ENCODE results near the gene SSB. TPM values are rescaled to one million over a fixed set of nuclear protein-coding genes. Genes with fewer than 3 reads are reported as not detected.
"Not testable (repeated sequence)": the region's sequence is repeated elsewhere in the genome, so short reads cannot be mapped to it uniquely, and the experiment has no call there.

The SSB gene
- total RNA-seq, 1 donor from 2014 or later = 94.7 TPM

- Mint-ChIP-seq H3K27me3 (no peaks in the 10 kb centered on the region), H3K27ac (no peak overlapping the region), H3K4me1 (peaks cover 12% of the 10 kb centered on the region), H3K4me3 (no peak overlapping the region), H3K9me3 (no peaks in the 10 kb centered on the region), H3K36me3 (ENCODE audit: low read depth) (peaks cover 15% of the 10 kb centered on the region)
- DNase-seq = no peak
- ChIA-PET POLR2A (no interaction called here), CTCF (no interaction called here)
- no peak for ATAC-seq (ENCODE audit: low read depth)
- no peak for TF ChIP-seq CTCF (IDR thresholded peaks at IDR 0.05)
- intact Hi-C loops (cut with micrococcal nuclease) = no loop called here
These were observed 46.3 kb downstream of the SSB start for GRCh38 chr2:169845016-169845415.

- H3K9me3 Mint-ChIP-seq; POLR2A ChIA-PET; H3K4me3 Mint-ChIP-seq; intact Hi-C loops (cut with micrococcal nuclease); DNase-seq; CTCF ChIA-PET; H3K27me3 Mint-ChIP-seq; ATAC-seq (ENCODE audit: low read depth); H3K27ac Mint-ChIP-seq: not testable (repeated sequence)
- Mint-ChIP-seq H3K36me3 (ENCODE audit: low read depth) (peaks cover 11% of the 10 kb centered on the region), H3K4me1 (peaks cover 26% of the 10 kb centered on the region)
These were observed 50.5 kb downstream of the SSB start for GRCh38 chr2:169848959-169849693.

GRCh38 chr2:169849710-169850109 is 51.0 kb downstream of the SSB start:
- POLR2A ChIA-PET = no interaction called here
- CTCF ChIA-PET = no interaction called here
- H3K4me1 Mint-ChIP-seq = peaks cover 25% of the 10 kb centered on the region
- no peaks in the 10 kb centered on the region for H3K27me3 Mint-ChIP-seq
- DNase-seq (no peak), ATAC-seq (ENCODE audit: low read depth) (no peak)
- TF ChIP-seq CTCF (IDR thresholded peaks at IDR 0.05) = no peak
- peaks cover 10% of the 10 kb centered on the region for H3K36me3 Mint-ChIP-seq (ENCODE audit: low read depth)
- H3K9me3 Mint-ChIP-seq = no peaks in the 10 kb centered on the region
- intact Hi-C loops (cut with micrococcal nuclease) = no loop called here
- no peak overlapping the region for H3K4me3 Mint-ChIP-seq
- H3K27ac Mint-ChIP-seq = no peak overlapping the region

GRCh38 chr2:169853041-169853668 is 54.5 kb downstream of the SSB start:
- H3K9me3 Mint-ChIP-seq = no peaks in the 10 kb centered on the region
- no peak for ATAC-seq (ENCODE audit: low read depth)
- intact Hi-C loops (cut with micrococcal nuclease) = no loop called here
- peak overlapping the region; percentile 21 for H3K4me3 Mint-ChIP-seq
- no peak for DNase-seq
- peaks cover 8% of the 10 kb centered on the region for H3K36me3 Mint-ChIP-seq (ENCODE audit: low read depth)
- peak overlapping the region; percentile 25 for H3K27ac Mint-ChIP-seq
- ChIA-PET CTCF (no interaction called here), POLR2A (interaction anchor here (0.7 kb wide), 1 partner anchor 206 kb away, joined by 5 read pairs; no protein-coding TSS in a partner anchor)
- no peaks in the 10 kb centered on the region for H3K27me3 Mint-ChIP-seq
- TF ChIP-seq CTCF (IDR thresholded peaks at IDR 0.05) = no peak
- H3K4me1 Mint-ChIP-seq = peaks cover 21% of the 10 kb centered on the region

GRCh38 chr2:169855281-169856258 is 56.9 kb downstream of the SSB start:
- H3K9me3 Mint-ChIP-seq; POLR2A ChIA-PET; DNase-seq; intact Hi-C loops (cut with micrococcal nuclease); H3K36me3 Mint-ChIP-seq (ENCODE audit: low read depth); CTCF ChIA-PET; H3K27ac Mint-ChIP-seq; H3K4me3 Mint-ChIP-seq; H3K27me3 Mint-ChIP-seq; ATAC-seq (ENCODE audit: low read depth): not testable (repeated sequence)
- H3K4me1 Mint-ChIP-seq = peaks cover 17% of the 10 kb centered on the region
